Brain microvascular endothelial cell (primary cell): ENCODE measurements around the gene MSI2.

Experiments used
- DNase-seq: peaks from one replicate; pipeline ENCODE4 v3.0.0-alpha.2; 2020
- H3K27ac ChIP-seq: fragments of 250-450 bp; sonication (Bioruptor Pico); 2 replicates; pipeline ENCODE4 v1.5.1; 2020; ENCODE audit warnings: mild to moderate bottlenecking, moderate library complexity
- H3K27me3 ChIP-seq: fragments of 250-450 bp; sonication (Bioruptor Pico); replicated peaks from 2 replicates; pipeline ENCODE4 v1.5.1; 2020; ENCODE audit warnings: mild to moderate bottlenecking
- H3K36me3 ChIP-seq: fragments of 250-450 bp; sonication (Bioruptor Pico); replicated peaks from 2 replicates; pipeline ENCODE4 v1.5.1; 2020; ENCODE audit warnings: mild to moderate bottlenecking
- H3K4me3 ChIP-seq: 2 replicates; pipeline ENCODE4 v1.5.1; 2011; ENCODE audit warnings: low read depth, mild to moderate bottlenecking, control low read depth, low read length, moderate library complexity
- in situ Hi-C: cut with HindIII; loops from 2 replicates; pipeline ENCODE4 v1.10.0; 2017; ENCODE audit warnings: low sequenced_read_pairs, low pct_ligation_motif_present
- TF ChIP-seq, protein P1 (sequence below): IDR thresholded peaks from 2 replicates; pipeline ENCODE4 v1.5.1; 2011; ENCODE audit warnings: low read depth, mild to moderate bottlenecking, moderate library complexity, low read length, control low read depth, inconsistent platforms; ENCODE audit errors: missing control alignments

MSI2 gene

DNA sequence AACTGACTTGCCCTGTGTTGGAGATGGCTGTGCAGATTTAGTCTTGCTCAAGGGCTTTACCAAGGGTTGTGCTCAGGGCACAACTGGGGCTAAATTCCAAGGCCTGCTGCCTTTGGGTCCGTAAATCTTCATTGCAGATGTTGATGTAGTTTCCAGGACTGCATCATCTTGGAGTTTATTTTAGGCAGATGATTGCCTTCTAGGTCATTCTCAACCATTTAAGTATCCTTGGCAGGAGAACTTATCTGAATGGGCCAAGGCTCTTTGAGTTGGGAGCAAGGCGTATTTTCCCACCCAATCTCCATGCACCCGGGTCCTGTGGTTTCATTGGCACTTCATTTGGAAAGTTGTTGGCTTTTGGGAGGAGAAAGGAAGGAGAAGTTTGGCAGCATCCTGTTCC, 200.3 kb downstream of the MSI2 start:
- no peaks in the 10 kb centered on the region for H3K27me3 ChIP-seq
- H3K27ac ChIP-seq, result no peak overlapping the region
- H3K4me3 ChIP-seq, result no peak overlapping the region
- TF ChIP-seq, protein P1, sequence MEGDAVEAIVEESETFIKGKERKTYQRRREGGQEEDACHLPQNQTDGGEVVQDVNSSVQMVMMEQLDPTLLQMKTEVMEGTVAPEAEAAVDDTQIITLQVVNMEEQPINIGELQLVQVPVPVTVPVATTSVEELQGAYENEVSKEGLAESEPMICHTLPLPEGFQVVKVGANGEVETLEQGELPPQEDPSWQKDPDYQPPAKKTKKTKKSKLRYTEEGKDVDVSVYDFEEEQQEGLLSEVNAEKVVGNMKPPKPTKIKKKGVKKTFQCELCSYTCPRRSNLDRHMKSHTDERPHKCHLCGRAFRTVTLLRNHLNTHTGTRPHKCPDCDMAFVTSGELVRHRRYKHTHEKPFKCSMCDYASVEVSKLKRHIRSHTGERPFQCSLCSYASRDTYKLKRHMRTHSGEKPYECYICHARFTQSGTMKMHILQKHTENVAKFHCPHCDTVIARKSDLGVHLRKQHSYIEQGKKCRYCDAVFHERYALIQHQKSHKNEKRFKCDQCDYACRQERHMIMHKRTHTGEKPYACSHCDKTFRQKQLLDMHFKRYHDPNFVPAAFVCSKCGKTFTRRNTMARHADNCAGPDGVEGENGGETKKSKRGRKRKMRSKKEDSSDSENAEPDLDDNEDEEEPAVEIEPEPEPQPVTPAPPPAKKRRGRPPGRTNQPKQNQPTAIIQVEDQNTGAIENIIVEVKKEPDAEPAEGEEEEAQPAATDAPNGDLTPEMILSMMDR, result no peak
- H3K36me3 ChIP-seq, result no peaks in the 10 kb centered on the region
- DNase-seq, result no peak
- in situ Hi-C loops, result no loop called here

DNA sequence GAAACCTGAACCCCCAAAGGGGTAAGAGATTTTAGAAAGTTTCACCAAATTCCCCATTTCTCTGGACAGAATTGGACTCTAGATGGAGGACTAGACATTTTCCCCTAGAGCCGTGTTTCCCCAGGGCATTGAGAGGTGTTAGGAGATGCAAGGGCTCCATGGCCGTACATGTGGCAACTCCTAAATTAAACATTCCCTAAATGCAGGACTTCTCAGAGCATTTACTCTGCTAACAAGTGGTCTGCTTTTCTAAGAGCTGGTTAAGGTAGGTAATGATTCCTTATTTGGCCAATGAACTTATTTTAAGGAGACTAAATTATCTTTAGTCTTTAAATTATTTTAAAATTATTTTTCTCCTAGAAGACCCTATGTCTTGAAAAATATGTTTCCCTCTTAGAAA, 200.9 kb downstream of the MSI2 start:
- H3K27me3 ChIP-seq, result no peaks in the 10 kb centered on the region
- no peak for DNase-seq
- in situ Hi-C loops, result no loop called here

DNA sequence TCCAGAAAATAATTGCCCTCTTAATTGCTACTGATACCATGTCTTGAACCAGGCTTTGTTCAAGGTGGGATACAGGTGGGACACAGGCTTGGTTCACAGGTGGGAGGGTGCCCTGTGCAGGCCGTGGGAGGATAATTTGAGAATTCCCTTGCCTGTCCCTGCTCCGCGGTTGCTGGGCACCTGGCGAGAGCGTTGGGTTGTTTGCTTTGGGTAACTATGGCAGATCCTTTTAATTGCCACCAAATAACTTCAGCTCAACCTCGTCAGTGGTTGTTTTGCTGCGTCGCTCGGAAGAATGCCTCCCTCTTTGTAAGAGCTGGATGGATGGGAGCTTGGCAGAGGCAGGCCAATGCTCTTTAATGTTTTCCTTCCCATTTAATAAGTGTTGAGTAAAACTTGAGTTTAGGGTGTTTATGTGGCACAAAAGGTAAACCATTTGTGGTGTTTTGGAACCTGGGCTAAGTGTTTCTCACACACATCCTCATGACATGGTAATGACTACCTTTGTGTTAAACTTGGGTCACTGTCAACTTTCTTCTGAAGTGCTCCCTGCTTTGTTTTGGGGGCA, 202.5 kb downstream of the MSI2 start:
- TF ChIP-seq, protein P1, result no peak
- DNase-seq, result no peak
- in situ Hi-C loops, result no loop called here
- Histone ChIP-seq H3K36me3 (no peaks in the 10 kb centered on the region), H3K27ac (peak overlapping the region; percentile 33), H3K27me3 (no peaks in the 10 kb centered on the region), H3K4me3 (no peak overlapping the region)

More for the DNA sequence above, 200.9 kb downstream of the MSI2 start:
- Histone ChIP-seq H3K36me3 (no peaks in the 10 kb centered on the region), H3K4me3 (no peak overlapping the region), H3K27ac (no peak overlapping the region)
- TF ChIP-seq, protein P1, result no peak

DNA sequence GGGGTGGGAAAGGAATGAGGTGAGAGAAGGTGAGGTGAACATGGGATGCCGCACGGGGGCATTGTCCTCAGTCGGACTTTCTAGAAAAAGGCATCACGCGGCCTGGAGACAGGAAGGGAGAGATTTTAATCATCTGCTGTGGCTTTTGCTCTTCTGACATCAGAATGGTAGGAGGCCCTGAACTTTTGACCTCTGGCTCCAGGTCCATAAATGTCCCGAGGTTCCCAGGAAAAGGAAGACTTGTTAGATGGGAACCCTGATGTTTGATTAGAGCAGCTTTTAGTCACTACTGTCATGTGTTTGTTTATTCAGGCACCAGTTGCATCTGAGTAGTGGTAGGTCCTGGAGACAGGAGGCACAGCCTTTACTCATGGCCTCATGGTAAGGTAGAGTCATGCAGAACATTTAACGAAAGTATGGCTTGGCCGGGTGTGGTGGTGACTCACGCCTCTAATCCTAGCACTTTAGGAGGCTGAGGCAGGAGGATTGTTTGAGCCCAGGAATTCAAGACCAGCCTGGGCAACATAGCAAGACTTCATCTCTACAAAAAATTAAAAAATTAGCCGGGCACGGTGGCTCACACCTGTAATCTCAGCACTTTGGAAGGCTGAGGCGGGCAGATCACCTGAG, 203.1 kb downstream of the MSI2 start:
- Histone ChIP-seq H3K27ac (peak overlapping the region; percentile 33), H3K27me3 (no peaks in the 10 kb centered on the region), H3K36me3 (no peaks in the 10 kb centered on the region), H3K4me3 (no peak overlapping the region)
- TF ChIP-seq, protein P1, result peak; percentile 20
- in situ Hi-C loops, result no loop called here
- peak; percentile 67 for DNase-seq

DNA sequence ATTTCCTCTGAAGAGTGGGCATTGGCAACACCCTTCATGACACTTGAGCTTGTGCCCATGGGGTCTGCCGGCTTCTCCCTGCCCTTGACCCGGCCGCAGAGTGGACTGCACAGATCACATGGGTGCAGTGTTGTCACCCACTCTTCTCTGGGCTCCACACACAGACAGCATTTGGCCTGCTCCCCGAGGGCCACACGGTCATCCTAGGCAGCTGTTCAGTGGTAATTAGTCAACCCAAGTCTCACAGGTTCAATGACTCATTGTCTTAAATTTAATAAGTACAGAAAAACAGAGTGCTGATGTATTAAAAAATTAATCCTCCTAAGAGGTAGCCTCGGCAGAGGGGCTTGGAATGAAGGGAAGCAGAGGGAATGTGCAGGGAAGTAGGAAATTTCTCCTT, 204.8 kb downstream of the MSI2 start:
- in situ Hi-C loops, result no loop called here
- TF ChIP-seq, protein P1, result no peak
- no peak overlapping the region for H3K27ac ChIP-seq
- no peaks in the 10 kb centered on the region for H3K27me3 ChIP-seq
- DNase-seq, result no peak
- no peak overlapping the region for H3K4me3 ChIP-seq
- H3K36me3 ChIP-seq, result no peaks in the 10 kb centered on the region

DNA sequence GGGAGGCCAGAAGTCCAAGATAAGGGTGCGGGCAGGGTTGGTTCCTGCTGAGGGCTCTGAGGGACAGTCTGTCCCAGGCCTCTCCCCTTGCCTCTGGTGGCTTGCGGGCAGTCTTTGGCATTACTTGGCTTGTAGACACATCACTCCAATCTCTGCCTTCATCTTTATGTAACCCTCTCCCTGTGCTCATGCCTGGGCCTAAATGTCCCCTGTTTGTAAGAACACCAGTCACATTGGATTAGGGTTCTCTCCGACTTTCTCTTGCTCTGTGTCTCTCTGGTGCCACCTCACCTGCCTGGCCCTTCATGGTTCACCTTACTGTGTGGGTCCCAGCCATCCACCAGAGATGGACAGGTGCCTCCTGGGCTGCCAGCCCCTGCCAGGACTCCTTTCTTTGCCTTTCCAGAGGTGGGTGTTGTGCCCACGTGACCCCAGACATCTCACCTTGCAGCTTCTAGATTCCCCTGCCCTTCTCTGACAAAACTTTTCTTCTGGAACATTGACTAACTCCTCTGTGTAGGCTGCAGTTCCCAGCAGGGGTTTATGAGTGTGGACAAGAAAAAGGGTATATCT, 205.8 kb downstream of the MSI2 start:
- Histone ChIP-seq H3K27ac (no peak overlapping the region), H3K27me3 (no peaks in the 10 kb centered on the region), H3K4me3 (no peak overlapping the region), H3K36me3 (no peaks in the 10 kb centered on the region)
- DNase-seq, result no peak
- in situ Hi-C loops, result no loop called here
- TF ChIP-seq, protein P1, result no peak
